ENCODE results near the gene ZNF587. TPM values are rescaled to one million over a fixed set of nuclear protein-coding genes. Genes with fewer than 3 reads are reported as not detected.
A peak's percentile ranks its signal among the peaks of the same experiment; 100 is the strongest.
"Not testable (repeated sequence)": the region's sequence is repeated elsewhere in the genome, so short reads cannot be mapped to it uniquely, and the experiment has no call there.

The ZNF587 gene
- 48.2 and 61.3 TPM in 2 replicates for total RNA-seq (ENCODE audit: low replicate concordance)
- long read RNA-seq, full-length matches to known transcripts = 9 of 13 reads
- long read RNA-seq, partial matches to known transcripts = 0 of 13 reads
- long read RNA-seq, other reads (novel, unspliced or antisense) = 4 of 13 reads

- H3K27ac Mint-ChIP-seq = peak within 1 kb of the TSS; percentile 89
Observed at GRCh38 chr19:57849666-57850473, at the start of gene ZNF587. Gene ZNF587, plus strand, starts transcription at chr19:57849859. Its CDS starts 180 bp downstream, at chr19:57850039.

GRCh38 chr19:57800696-57801095 lies 49.0 kb upstream of the ZNF587 start:
- DNase-seq (ENCODE audit: extremely low spot score, unreplicated experiment) = no peak
- Mint-ChIP-seq H3K9me3 (no peaks in the 10 kb centered on the region), H3K4me3 (peak overlapping the region; percentile 2), H3K36me3 (peaks cover 29% of the 10 kb centered on the region), H3K27ac (peak overlapping the region; percentile 91), H3K4me1 (ENCODE audit: unreplicated experiment) (peaks cover 50% of the 10 kb centered on the region), H3K27me3 (no peaks in the 10 kb centered on the region)
- no peak for TF ChIP-seq CTCF (conservative IDR thresholded peaks at IDR 0.05)

More at GRCh38 chr19:57849666-57850473, at the start of gene ZNF587:
- H3K4me3 Mint-ChIP-seq = peak within 1 kb of the TSS; percentile 95
- peaks cover 17% of the 10 kb centered on the region for H3K4me1 Mint-ChIP-seq (ENCODE audit: unreplicated experiment)
- not testable (repeated sequence) for DNase-seq (ENCODE audit: extremely low spot score, unreplicated experiment); H3K27me3 Mint-ChIP-seq; H3K9me3 Mint-ChIP-seq
- H3K36me3 Mint-ChIP-seq = peaks cover 31% of the 10 kb centered on the region

GRCh38 chr19:57802269-57802668 lies 47.4 kb upstream of the ZNF587 start:
- Mint-ChIP-seq H3K36me3 (peaks cover 28% of the 10 kb centered on the region), H3K4me1 (ENCODE audit: unreplicated experiment) (peaks cover 53% of the 10 kb centered on the region), H3K4me3 (peak overlapping the region; percentile 53), H3K9me3 (no peaks in the 10 kb centered on the region), H3K27ac (peak overlapping the region; percentile 88), H3K27me3 (no peaks in the 10 kb centered on the region)
- DNase-seq (ENCODE audit: extremely low spot score, unreplicated experiment) = no peak
- TF ChIP-seq CTCF (conservative IDR thresholded peaks at IDR 0.05) = no peak

- H3K9me3 Mint-ChIP-seq = no peaks in the 10 kb centered on the region
- H3K4me3 Mint-ChIP-seq = peak overlapping the region; percentile 95
- H3K27ac Mint-ChIP-seq = peak overlapping the region; percentile 98
- no peak for TF ChIP-seq CTCF (conservative IDR thresholded peaks at IDR 0.05)
- H3K27me3 Mint-ChIP-seq = no peaks in the 10 kb centered on the region
- DNase-seq (ENCODE audit: extremely low spot score, unreplicated experiment) = no peak
- peaks cover 34% of the 10 kb centered on the region for H3K36me3 Mint-ChIP-seq
- peaks cover 57% of the 10 kb centered on the region for H3K4me1 Mint-ChIP-seq (ENCODE audit: unreplicated experiment)
Observed at GRCh38 chr19:57803265-57803593, 46.4 kb upstream of the ZNF587 start.

GRCh38 chr19:57803594-57804325 lies 45.9 kb upstream of the ZNF587 start:
- DNase-seq (ENCODE audit: extremely low spot score, unreplicated experiment) = peak; percentile 74
- H3K36me3 Mint-ChIP-seq = peaks cover 34% of the 10 kb centered on the region
- TF ChIP-seq CTCF (conservative IDR thresholded peaks at IDR 0.05) = no peak
- peak overlapping the region; percentile 95 for H3K4me3 Mint-ChIP-seq
- H3K9me3 Mint-ChIP-seq = no peaks in the 10 kb centered on the region
- no peaks in the 10 kb centered on the region for H3K27me3 Mint-ChIP-seq
- H3K27ac Mint-ChIP-seq = peak overlapping the region; percentile 98
- H3K4me1 Mint-ChIP-seq (ENCODE audit: unreplicated experiment) = peaks cover 57% of the 10 kb centered on the region

- Mint-ChIP-seq H3K27me3 (no peaks in the 10 kb centered on the region), H3K4me3 (peak overlapping the region; percentile 34), H3K36me3 (peaks cover 36% of the 10 kb centered on the region), H3K9me3 (no peaks in the 10 kb centered on the region), H3K4me1 (ENCODE audit: unreplicated experiment) (peaks cover 38% of the 10 kb centered on the region), H3K27ac (peak overlapping the region; percentile 6)
- TF ChIP-seq CTCF (conservative IDR thresholded peaks at IDR 0.05) = no peak
- DNase-seq (ENCODE audit: extremely low spot score, unreplicated experiment) = no peak
Observed at GRCh38 chr19:57807541-57807940, 42.1 kb upstream of the ZNF587 start.

GRCh38 chr19:57810410-57811295 lies 39.0 kb upstream of the ZNF587 start:
- H3K27me3 Mint-ChIP-seq; H3K9me3 Mint-ChIP-seq; DNase-seq (ENCODE audit: extremely low spot score, unreplicated experiment): not testable (repeated sequence)
- Mint-ChIP-seq H3K27ac (peak overlapping the region; percentile 87), H3K36me3 (peaks cover 31% of the 10 kb centered on the region), H3K4me1 (ENCODE audit: unreplicated experiment) (peaks cover 28% of the 10 kb centered on the region), H3K4me3 (peak overlapping the region; percentile 67)

Measured in type B pancreatic cell (in vitro differentiated cells).